A673 (cell line): ENCODE data around the gene PLTP. TPM values are rescaled to one million over a fixed set of nuclear protein-coding genes. Genes with fewer than 3 reads are reported as not detected.

ENCODE experiments used
- BruUV-seq: library from RNA; stranded (reverse); fragments of 400-500 nt; replicated peaks from 2 replicates; lab custom pipeline; 2021; lab: Mats Ljungman, UMichigan
- CTCF ChIA-PET: fragments of 300-600 bp; sonication (Branson Sonifier 250); formaldehyde crosslinking; loops from one replicate; lab custom pipeline; 2022; ENCODE audit warnings: antibody characterized with exemption; lab: Charles Lee
- POLR2A ChIA-PET: fragments of 300-600 bp; sonication (Branson Sonifier 250); formaldehyde crosslinking; loops from one replicate; lab custom pipeline; 2022; ENCODE audit warnings: antibody characterized with exemption; ENCODE audit not compliant: low non-redundant PET; lab: Charles Lee
- DNase-seq: peaks from one replicate; pipeline ENCODE4 v3.0.0-alpha.2; 2015; ENCODE audit warnings: low spot score
- H3K27ac ChIP-seq: fragments of 200-600 bp; sonication (generic); 2 replicates; pipeline ENCODE4 v1.5.1; 2016; ENCODE audit warnings: mixed run types, low read depth, mild to moderate bottlenecking, mixed read lengths, antibody characterized with exemption, low read length; ENCODE audit not compliant: poor library complexity, severe bottlenecking
- H3K27me3 ChIP-seq: fragments of 200-600 bp; sonication (generic); replicated peaks from 2 replicates; pipeline ENCODE4 v1.6.1; 2017; ENCODE audit warnings: mixed run types, low read depth, mild to moderate bottlenecking, mixed read lengths, antibody characterized with exemption, low read length; ENCODE audit not compliant: insufficient read depth, poor library complexity
- H3K36me3 ChIP-seq: fragments of 200-600 bp; sonication (generic); 2 replicates; pipeline ENCODE4 v1.6.1; 2016; ENCODE audit warnings: mixed run types, mild to moderate bottlenecking, mixed read lengths, antibody characterized with exemption, low read length; ENCODE audit not compliant: insufficient read depth, poor library complexity, severe bottlenecking
- H3K4me1 ChIP-seq: fragments of 200-600 bp; sonication (generic); 2 replicates; pipeline ENCODE4 v1.6.1; 2017; ENCODE audit warnings: mixed run types, mild to moderate bottlenecking, mixed read lengths, antibody characterized with exemption, low read length; ENCODE audit not compliant: insufficient read depth, poor library complexity, severe bottlenecking
- H3K4me3 ChIP-seq: fragments of 200-600 bp; sonication (generic); 2 replicates; pipeline ENCODE4 v1.5.1; 2016; ENCODE audit warnings: low read depth, mixed run types, mild to moderate bottlenecking, mixed read lengths, low read length; ENCODE audit not compliant: poor library complexity, severe bottlenecking
- H3K9me3 ChIP-seq: fragments of 200-600 bp; sonication (generic); 2 replicates; pipeline ENCODE4 v1.6.1; 2016; ENCODE audit warnings: mixed run types, low read depth, mild to moderate bottlenecking, mixed read lengths, antibody characterized with exemption, low read length; ENCODE audit not compliant: poor library complexity, severe bottlenecking
- EZH2 ChIP-seq: fragments of 200-600 bp; sonication (generic); IDR thresholded peaks from 2 replicates; pipeline ENCODE4 v1.6.1; 2017; ENCODE audit warnings: borderline replicate concordance, low read depth, mild to moderate bottlenecking, mixed read lengths, antibody characterized with exemption, low read length; ENCODE audit not compliant: poor library complexity, severe bottlenecking
- intact Hi-C: fragments of 100-400 bp; cut with micrococcal nuclease; formaldehyde crosslinking; loops from one replicate; pipeline ENCODE4 v1.10.0; 2022; ENCODE audit not compliant: unreplicated experiment
- total RNA-seq: library from RNA; stranded (reverse); gene quantifications from 2 replicates; pipeline ENCODE4 v1.2.3, GENCODE V29; 2021
- TF ChIP-seq, protein P1 (sequence below): fragments of 300-800, 200-600 bp; sonication (generic); conservative IDR thresholded peaks from 2 replicates; pipeline ENCODE4 v1.5.1; 2017; ENCODE audit warnings: low read depth, mild to moderate bottlenecking, antibody characterized with exemption, low read length, moderate library complexity, mixed read lengths

Gene PLTP
- total RNA-seq, 1 experiment from 2014 or later = 58.3 TPM

GRCh38 chr20:45897289-45897688 is 14.7 kb downstream of the PLTP start:
- POLR2A ChIA-PET = no interaction called here
- H3K27ac ChIP-seq = no peak overlapping the region
- CTCF ChIA-PET = no interaction called here
- no peak for TF ChIP-seq EZH2
- TF ChIP-seq, protein P1, sequence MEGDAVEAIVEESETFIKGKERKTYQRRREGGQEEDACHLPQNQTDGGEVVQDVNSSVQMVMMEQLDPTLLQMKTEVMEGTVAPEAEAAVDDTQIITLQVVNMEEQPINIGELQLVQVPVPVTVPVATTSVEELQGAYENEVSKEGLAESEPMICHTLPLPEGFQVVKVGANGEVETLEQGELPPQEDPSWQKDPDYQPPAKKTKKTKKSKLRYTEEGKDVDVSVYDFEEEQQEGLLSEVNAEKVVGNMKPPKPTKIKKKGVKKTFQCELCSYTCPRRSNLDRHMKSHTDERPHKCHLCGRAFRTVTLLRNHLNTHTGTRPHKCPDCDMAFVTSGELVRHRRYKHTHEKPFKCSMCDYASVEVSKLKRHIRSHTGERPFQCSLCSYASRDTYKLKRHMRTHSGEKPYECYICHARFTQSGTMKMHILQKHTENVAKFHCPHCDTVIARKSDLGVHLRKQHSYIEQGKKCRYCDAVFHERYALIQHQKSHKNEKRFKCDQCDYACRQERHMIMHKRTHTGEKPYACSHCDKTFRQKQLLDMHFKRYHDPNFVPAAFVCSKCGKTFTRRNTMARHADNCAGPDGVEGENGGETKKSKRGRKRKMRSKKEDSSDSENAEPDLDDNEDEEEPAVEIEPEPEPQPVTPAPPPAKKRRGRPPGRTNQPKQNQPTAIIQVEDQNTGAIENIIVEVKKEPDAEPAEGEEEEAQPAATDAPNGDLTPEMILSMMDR = no peak
- H3K27me3 ChIP-seq = no peaks in the 10 kb centered on the region
- H3K9me3 ChIP-seq = no peaks in the 10 kb centered on the region
- intact Hi-C loops = loop anchor here (10.0 kb wide), 1 partner anchor 68 kb away; no protein-coding TSS in a partner anchor
- no peak overlapping the region for H3K4me3 ChIP-seq
- BruUV-seq = no TSS peak
- no peak for DNase-seq
- peaks cover 1% of the 10 kb centered on the region for H3K4me1 ChIP-seq
- peaks cover 38% of the 10 kb centered on the region for H3K36me3 ChIP-seq

DNA sequence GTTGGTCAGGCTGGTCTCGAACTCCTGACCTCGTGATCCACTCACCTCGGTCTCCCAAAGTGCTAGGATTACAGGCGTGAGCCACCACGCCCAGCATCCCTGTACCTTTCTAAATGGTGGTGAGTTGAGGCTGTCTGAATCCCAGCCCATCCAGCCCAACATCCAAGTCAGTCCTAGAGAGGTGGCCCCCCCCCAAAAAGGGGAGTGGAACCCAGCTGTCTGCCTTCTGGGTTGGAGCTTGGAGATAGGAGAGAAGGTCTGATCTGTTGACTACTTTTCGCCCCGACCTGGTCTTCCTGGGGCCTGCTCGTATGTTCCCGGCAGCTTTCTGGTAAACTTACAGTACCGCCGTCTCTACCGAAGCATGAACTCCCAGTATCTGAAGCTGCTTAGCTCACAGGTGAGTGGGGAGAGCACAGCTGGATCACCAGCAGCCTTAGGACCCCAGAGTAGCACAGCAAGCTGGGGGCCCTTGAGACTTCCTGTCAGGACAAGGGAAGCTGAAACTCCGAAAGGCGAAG is 15.3 kb downstream of the PLTP start:
- Histone ChIP-seq H3K36me3 (peaks cover 33% of the 10 kb centered on the region), H3K27me3 (no peaks in the 10 kb centered on the region), H3K9me3 (no peaks in the 10 kb centered on the region), H3K4me1 (peaks cover 7% of the 10 kb centered on the region), H3K4me3 (no peak overlapping the region), H3K27ac (no peak overlapping the region)
- intact Hi-C loops = loop anchor here (10.0 kb wide), 1 partner anchor 68 kb away; no protein-coding TSS in a partner anchor
- ChIA-PET CTCF (no interaction called here), POLR2A (no interaction called here)
- DNase-seq = no peak
- no TSS peak for BruUV-seq
- TF ChIP-seq, protein P1 = no peak
- TF ChIP-seq EZH2 = no peak

- ChIA-PET CTCF (no interaction called here), POLR2A (no interaction called here)
- Histone ChIP-seq H3K4me1 (peaks cover 8% of the 10 kb centered on the region), H3K27ac (no peak overlapping the region), H3K9me3 (no peaks in the 10 kb centered on the region), H3K4me3 (no peak overlapping the region), H3K27me3 (no peaks in the 10 kb centered on the region), H3K36me3 (peaks cover 26% of the 10 kb centered on the region)
- TF ChIP-seq, protein P1 = no peak
- TF ChIP-seq EZH2 = no peak
- no TSS peak for BruUV-seq
- no peak for DNase-seq
- intact Hi-C loops = loop anchor here (10.0 kb wide), 1 partner anchor 70 kb away; no protein-coding TSS in a partner anchor
Measured at GRCh38 chr20:45894797-45895196, 17.2 kb downstream of the PLTP start.
